BJ (cell line): Measurements from ENCODE around the gene ECHDC1. TPM values are rescaled to one million over a fixed set of nuclear protein-coding genes. Genes with fewer than 3 reads are reported as not detected.

Source experiments
- CTCF ChIA-PET: fragments of 350-600 bp; formaldehyde crosslinking; extraction: SDS; loops from one replicate; lab custom pipeline; 2021; ENCODE audit warnings: antibody characterized with exemption, inconsistent platforms; lab: Yijun Ruan, JAX
- POLR2A ChIA-PET: fragments of 300-600 bp; sonication (Branson Sonifier 250); formaldehyde crosslinking; extraction: SDS; loops from one replicate; lab custom pipeline; 2021; ENCODE audit warnings: antibody characterized with exemption; lab: Charles Lee
- DNase-seq: peaks from one replicate; pipeline ENCODE4 v3.0.0-alpha.2; 2011; ENCODE audit warnings: low read depth
- H3K27me3 ChIP-seq: 2 replicates; pipeline ENCODE4 v1.6.0; 2011; ENCODE audit warnings: low read length; ENCODE audit not compliant: control insufficient read depth, insufficient read depth
- H3K36me3 ChIP-seq: 2 replicates; pipeline ENCODE4 v1.5.1; 2011; ENCODE audit warnings: low read length; ENCODE audit not compliant: control insufficient read depth, insufficient read depth
- H3K4me3 ChIP-seq: 2 replicates; pipeline ENCODE4 v1.5.1; 2011; ENCODE audit warnings: low read depth, mild to moderate bottlenecking, control low read depth, low read length
- polyA plus RNA-seq: library from polyadenylated mRNA; depleted of rRNA; stranded (reverse); fragments of >200 nt; gene quantifications from 2 replicates; pipeline ENCODE4 v1.2.3, GENCODE V29; 2011
- TF ChIP-seq, protein P1 (sequence below): IDR thresholded peaks from 2 replicates; pipeline ENCODE4 v1.5.1; 2011; ENCODE audit warnings: low read depth, mild to moderate bottlenecking, control low read depth, inconsistent platforms, low read length, moderate library complexity; ENCODE audit not compliant: insufficient read depth

The ECHDC1 gene
- polyA plus RNA-seq, 1 experiment, result 21.5 TPM

DNA sequence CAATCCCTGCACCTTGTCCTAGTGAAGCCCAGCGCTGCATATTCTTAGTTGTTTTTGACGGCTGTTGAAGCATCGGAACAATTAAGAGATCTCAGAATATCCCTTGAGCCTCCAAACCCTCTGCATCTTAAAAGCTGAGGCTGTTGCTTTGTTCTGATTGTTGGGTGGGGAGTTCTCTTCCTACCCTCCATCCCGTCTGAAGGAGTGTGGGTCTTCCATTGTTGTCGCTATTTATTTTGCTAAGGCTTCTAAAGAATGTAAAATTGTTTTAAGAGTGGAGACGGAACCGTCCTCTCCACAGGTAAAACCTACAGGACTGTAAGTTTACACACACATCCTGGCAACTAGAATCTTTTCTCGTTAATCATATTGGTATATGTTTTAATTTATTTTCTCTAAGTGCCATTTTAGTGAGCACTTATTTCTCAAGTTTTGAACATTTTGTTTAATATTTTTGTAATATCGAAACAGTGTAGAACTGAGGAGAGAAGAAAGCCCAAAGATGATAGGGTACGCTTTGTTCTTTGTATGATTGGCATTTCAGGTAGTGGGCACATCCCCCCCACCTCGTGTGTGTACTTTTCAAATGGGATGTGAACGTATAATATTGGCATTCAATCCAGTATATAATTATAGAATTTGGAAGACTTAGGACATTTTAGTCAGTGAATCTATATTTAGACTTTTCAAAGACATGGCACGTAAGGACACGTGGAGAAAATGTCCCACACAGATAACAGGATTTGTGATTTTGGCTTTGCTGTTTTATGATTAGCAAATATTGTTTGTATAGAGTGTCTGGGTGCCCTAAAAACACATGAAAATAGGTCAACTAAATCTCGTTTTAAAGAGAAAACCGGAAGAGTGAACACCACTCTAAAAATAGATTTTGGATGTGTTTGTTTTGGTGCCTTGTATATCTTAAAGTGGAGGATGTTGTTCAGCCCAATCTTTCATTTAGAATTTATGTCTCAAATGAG lies 75.5 kb downstream of the ECHDC1 start:
- Histone ChIP-seq H3K27me3 (no peaks in the 10 kb centered on the region), H3K36me3 (no peaks in the 10 kb centered on the region), H3K4me3 (peak overlapping the region; percentile 90)
- CTCF ChIA-PET, result interaction anchor here (0.7 to 2.3 kb wide), 4 partner anchors 15 to 81 kb away, joined by 3 to 15 read pairs (median 8); no protein-coding TSS in a partner anchor
- TF ChIP-seq, protein P1, sequence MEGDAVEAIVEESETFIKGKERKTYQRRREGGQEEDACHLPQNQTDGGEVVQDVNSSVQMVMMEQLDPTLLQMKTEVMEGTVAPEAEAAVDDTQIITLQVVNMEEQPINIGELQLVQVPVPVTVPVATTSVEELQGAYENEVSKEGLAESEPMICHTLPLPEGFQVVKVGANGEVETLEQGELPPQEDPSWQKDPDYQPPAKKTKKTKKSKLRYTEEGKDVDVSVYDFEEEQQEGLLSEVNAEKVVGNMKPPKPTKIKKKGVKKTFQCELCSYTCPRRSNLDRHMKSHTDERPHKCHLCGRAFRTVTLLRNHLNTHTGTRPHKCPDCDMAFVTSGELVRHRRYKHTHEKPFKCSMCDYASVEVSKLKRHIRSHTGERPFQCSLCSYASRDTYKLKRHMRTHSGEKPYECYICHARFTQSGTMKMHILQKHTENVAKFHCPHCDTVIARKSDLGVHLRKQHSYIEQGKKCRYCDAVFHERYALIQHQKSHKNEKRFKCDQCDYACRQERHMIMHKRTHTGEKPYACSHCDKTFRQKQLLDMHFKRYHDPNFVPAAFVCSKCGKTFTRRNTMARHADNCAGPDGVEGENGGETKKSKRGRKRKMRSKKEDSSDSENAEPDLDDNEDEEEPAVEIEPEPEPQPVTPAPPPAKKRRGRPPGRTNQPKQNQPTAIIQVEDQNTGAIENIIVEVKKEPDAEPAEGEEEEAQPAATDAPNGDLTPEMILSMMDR, result no peak
- POLR2A ChIA-PET, result no interaction called here
- DNase-seq, result no peak

DNA sequence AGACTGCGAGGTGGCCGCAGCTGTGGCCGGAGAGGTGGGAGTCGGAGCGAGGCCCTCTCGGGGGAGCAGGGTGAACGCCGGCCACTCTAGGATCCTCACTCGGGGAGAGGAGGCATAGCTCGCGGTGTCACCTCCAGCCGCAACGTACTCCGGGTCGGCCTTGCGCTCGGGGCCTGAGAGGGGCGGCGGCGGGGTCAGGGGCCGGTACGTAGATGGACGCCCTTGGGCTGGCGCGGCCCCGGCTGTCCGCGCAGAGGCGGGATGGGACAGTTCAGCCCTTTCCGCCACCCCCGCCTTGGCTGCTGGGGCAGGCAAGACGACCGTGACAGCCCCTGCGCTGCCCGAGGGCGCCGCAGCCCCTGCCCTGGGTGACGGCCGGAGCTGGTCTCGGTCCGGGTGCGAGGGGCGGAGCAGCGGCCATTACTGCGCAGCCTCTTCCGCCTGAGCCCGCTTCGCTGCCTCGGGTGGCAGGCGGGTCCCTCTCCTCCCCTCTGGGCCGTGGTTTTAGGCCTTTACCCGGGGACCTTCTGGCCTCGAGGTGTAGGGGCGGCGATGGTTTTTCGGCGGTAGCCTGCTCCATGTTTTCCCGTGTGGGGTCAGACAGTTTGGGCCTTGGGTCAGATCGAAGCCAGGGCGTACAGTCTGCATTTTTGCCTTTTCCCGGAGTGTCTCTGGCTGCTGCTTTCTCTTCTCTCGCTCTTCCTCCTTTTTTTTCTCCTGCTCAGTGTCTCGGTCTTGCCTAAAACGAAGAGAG lies 76.3 kb downstream of the ECHDC1 start:
- ChIA-PET CTCF (interaction anchor here (0.6 to 2.3 kb wide), 25 partner anchors 9 to 1272 kb away, joined by 3 to 15 read pairs (median 5); no protein-coding TSS in a partner anchor), POLR2A (interaction anchor here (0.6 kb wide), 3 partner anchors 12 to 199 kb away, joined by 3 to 9 read pairs (median 4); no protein-coding TSS in a partner anchor)
- TF ChIP-seq, protein P1, result no peak
- Histone ChIP-seq H3K27me3 (no peaks in the 10 kb centered on the region), H3K36me3 (no peaks in the 10 kb centered on the region), H3K4me3 (peak overlapping the region; percentile 90)
- DNase-seq, result no peak

DNA sequence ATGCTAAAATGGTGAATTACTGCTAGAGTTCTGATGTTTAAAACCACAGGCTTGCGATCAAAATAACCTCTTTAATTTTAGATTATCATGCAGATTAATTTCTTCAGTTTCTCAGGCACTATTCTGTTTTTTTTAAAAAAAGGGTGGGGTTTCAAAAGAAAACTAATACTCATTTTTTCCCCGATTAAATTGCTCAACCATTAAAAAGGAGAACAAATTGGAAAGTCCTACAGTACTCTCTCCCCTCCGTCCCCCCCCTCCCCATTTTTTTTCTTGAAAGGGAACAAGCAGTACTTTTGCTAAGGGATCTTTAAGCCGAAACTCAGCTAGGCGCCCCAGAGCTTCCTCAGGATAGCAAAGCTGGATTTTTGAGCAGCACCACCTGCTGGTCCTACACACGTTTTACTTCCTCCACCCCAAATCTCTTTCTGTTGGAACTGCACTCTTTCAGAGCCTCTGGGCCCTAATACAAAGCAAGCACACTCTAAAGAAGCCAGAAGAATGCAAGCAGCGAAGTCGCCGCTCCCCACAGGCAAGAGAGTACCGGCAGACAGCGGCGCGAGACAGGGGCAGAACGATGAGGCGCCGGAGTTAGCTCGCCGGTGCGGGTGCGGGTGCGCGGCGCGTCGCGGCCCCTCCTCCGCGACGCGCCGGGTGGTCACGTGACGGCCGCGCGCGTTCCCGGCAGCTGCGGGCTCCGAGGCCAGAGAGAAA lies 77.1 kb downstream of the ECHDC1 start, which contains the start of gene RNF146:
Gene RNF146 (plus strand): TSS at position 687 of the 714 bp plus-strand sequence. CDS start 13,475 bp downstream, outside the sequence.
- Histone ChIP-seq H3K27me3 (no peaks in the 10 kb centered on the region; the same call in 1 of the 2 replicates), H3K36me3 (no peaks in the 10 kb centered on the region), H3K4me3 (peak within 1 kb of the TSS; percentile 90)
- peak; percentile 44 for DNase-seq
- ChIA-PET POLR2A (interaction anchor here (0.6 kb wide), 3 partner anchors 13 to 200 kb away, joined by 3 to 9 read pairs (median 4); no protein-coding TSS in a partner anchor), CTCF (interaction anchor here (0.6 to 2.3 kb wide), 27 partner anchors 10 to 1271 kb away, joined by 3 to 15 read pairs (median 4); no protein-coding TSS in a partner anchor)
- TF ChIP-seq, protein P1, result peak; percentile 78

DNA sequence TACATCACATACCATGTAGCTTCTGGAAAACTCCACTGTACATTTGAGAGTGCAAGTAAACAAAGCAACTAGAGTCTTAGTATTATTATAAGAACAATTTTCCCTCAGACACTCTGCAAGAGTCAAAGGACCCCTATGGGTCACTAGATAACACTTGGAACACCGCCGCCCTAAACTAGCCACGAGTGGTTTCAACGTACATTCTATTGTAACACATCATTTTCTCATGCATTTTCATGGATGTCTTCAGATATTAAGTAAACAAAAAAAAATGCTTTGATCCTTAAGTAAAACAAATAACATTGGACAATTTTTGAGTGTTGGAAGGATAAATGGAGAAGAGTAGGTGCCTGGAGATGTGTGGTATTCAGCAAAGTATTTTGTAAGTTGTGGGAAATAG lies 79.9 kb downstream of the ECHDC1 start:
- TF ChIP-seq, protein P1, result no peak
- no peak overlapping the region for H3K4me3 ChIP-seq
- H3K27me3 ChIP-seq, result no peaks in the 10 kb centered on the region; the same call in 1 of the 2 replicates
- no peak for DNase-seq
- POLR2A ChIA-PET, result no interaction called here
- CTCF ChIA-PET, result interaction anchor here (1.2 kb wide), 1 partner anchor 902 kb away, joined by 3 read pairs; no protein-coding TSS in a partner anchor
- H3K36me3 ChIP-seq, result no peaks in the 10 kb centered on the region
